IPS DF 19.7 (cell line): ENCODE measurements around the gene SLC6A5.

Experiments
- DNase-seq: peaks from one replicate; pipeline ENCODE4 v3.0.0-alpha.2; 2013; ENCODE audit warnings: low read depth, low spot score

SLC6A5 gene

DNA sequence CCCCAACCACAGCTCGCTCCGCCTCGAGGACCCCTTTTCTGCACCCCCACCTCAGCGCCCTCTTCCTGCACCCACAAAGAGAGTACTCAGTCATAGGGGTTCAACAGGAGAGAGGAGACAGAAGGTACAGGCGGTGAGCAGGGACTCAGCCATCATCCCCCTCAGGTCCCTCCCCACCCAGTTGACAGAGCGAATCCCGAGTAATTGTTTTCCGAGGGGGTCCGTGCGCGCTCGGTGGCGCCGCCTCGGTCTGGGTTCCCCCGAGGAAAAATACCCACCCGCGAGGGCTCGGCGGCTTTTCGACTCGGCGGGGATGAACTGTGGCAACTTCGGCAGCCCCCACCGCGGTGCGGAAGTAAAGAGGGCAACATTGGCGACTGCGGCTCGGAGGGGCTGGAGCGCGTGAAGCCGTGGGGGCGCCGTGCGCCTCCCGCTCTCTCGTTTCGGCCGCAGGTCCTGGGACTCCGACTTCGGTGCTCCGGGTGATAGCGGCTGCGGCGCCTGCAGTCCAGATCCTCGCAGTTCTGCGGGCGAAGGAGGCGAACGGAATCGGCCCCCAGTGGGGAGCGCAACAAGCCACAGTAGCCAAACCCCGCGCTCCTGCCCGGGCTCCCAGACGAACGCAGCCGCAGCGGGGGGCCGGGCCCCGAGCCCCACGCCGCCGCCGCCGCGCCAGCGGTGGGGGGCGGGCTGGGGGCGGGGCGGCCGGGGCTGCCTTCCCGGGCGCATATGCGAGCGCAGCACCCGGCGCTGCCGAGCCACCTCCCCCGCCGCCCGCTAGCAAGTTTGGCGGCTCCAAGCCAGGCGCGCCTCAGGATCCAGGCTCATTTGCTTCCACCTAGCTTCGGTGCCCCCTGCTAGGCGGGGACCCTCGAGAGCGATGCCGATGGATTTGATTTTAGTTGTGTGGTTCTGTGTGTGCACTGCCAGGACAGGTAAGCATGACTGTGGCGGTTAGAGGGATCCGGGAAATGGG is 69.7 kb downstream of the SLC6A5 start, which contains the start of gene NELL1:
NELL1 (plus strand) TSS at position 743 of the 976 bp plus-strand sequence.
- DNase-seq: no peak

- DNase-seq: no peak
These were observed 70.6 kb downstream of the SLC6A5 start for GRCh38 chr11:20669820-20670684.

GRCh38 chr11:20670932-20671403 is 71.6 kb downstream of the SLC6A5 start:
- no peak for DNase-seq

DNA sequence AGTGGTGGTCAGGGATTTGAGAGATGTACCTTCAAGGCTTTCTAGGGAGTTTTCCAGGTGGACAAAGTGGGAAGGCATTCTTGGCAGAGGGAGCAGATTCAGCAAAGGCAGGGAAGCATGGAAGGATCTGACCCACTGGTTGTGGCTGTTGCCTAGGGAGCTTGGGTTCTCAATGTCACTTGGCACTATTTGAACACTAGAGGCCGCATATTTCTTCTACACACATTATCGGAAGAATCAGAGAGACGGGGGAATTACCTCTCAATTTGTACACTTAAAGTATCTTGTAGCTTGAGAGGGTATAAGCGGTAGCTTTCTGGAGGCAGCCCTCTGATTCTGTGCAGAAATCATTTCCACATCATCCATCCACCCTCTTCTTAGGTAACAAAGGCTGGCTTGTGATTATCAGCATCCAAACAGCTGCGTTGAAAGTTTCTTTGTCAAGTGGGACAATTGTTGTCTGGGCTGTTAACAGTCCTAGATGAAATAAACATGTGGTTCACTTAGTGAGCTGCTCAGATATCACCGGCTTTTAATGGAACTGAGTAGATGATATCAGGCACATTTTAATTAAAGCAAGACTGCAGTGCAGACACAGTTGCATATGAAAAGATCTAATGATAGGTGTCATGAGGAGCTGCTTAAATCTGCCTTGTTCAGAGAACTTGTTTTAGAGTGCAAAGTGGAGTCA is 72.6 kb downstream of the SLC6A5 start:
- no peak for DNase-seq

DNA sequence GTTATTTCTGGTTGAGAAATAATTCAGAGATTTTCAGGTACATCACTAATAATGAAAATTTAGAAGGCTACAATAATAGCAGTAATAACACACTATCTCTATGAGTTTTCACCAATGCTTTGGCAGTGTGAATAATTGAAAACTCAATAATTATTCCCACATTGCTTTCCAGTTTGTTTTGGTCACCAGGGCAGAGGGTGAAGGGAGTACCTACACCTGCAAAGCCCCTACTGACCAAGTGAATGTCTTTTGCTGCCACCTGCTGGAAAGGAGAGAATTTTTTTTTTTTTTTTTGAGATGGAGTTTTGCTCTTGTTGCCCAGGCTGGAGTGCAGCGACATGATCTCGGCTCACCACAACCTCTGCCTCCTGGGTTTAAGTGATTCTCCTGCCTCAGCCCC is 73.2 kb downstream of the SLC6A5 start:
- DNase-seq: no peak

- no peak for DNase-seq
These were observed 77.2 kb downstream of the SLC6A5 start for GRCh38 chr11:20676658-20677057.

GRCh38 chr11:20688761-20689160 is 89.4 kb downstream of the SLC6A5 start:
- DNase-seq: no peak

- DNase-seq: no peak
These were observed 108.5 kb downstream of the SLC6A5 start for GRCh38 chr11:20707876-20708275.
